ENCODE measurements around the gene STK31.
"Not testable (repeated sequence)": the region's sequence is repeated elsewhere in the genome, so short reads cannot be mapped to it uniquely, and the experiment has no call there.

STK31 gene

GRCh38 chr7:23742051-23742450 lies 32.0 kb downstream of the STK31 start:
- no peaks in the 10 kb centered on the region for H3K4me1 Mint-ChIP-seq
- H3K36me3 Mint-ChIP-seq, result peaks cover 21% of the 10 kb centered on the region
- peaks cover 20% of the 10 kb centered on the region for H3K9me3 Mint-ChIP-seq
- H3K27ac Mint-ChIP-seq, result no peak overlapping the region
- no peaks in the 10 kb centered on the region for H3K27me3 Mint-ChIP-seq
- DNase-seq (ENCODE audit: low spot score in 2 of 2) (no peak), ATAC-seq (ENCODE audit: low read depth) (no peak)
- no peak overlapping the region for H3K4me3 Mint-ChIP-seq

DNA sequence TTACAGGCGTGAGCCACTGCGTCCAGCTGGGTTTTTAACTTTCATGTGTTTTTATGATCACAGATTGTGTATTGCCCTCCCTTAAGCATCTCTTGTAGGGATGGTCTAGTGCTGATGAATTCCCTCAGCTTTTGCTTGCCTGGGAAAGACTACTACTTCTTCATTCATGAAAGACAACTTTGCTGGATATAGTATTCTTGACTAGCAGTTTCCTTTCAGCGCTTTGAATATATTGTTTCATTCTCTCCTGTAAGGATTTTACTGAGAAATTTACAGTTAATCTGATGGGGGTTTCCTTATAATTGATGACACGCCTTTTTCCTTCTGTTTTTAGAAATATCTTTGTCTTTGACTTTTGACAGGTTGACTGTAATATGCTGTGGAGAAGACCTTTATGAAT lies 33.2 kb downstream of the STK31 start:
- DNase-seq (ENCODE audit: low spot score in 2 of 2), result no peak
- ATAC-seq (ENCODE audit: low read depth), result no peak
- H3K9me3 Mint-ChIP-seq, result peaks cover 23% of the 10 kb centered on the region
- no peak overlapping the region for H3K4me3 Mint-ChIP-seq
- H3K27ac Mint-ChIP-seq, result no peak overlapping the region
- no peaks in the 10 kb centered on the region for H3K4me1 Mint-ChIP-seq
- H3K27me3 Mint-ChIP-seq, result no peaks in the 10 kb centered on the region
- peaks cover 22% of the 10 kb centered on the region for H3K36me3 Mint-ChIP-seq

DNA sequence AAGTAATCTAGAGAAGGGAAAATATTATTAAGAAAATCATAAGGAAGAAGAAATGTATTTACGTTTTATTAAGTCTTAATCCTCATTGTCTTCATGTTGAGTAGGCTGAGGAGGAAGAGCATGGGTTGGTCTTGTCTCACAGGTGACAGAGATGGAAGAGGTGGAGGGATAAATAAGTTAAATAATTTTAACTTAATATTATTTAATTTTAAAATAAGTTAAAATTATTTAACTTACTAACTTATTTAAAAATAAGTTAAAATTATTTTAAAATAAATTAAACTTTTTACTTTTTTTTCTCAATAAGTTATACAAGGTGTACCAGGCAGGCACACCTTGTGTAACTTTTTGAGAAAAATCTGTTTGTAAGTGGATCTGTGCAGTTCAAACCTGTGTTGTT lies 36.6 kb downstream of the STK31 start:
- Mint-ChIP-seq H3K9me3 (peaks cover 23% of the 10 kb centered on the region), H3K27ac (no peak overlapping the region), H3K4me3 (no peak overlapping the region), H3K4me1 (no peaks in the 10 kb centered on the region), H3K27me3 (no peaks in the 10 kb centered on the region), H3K36me3 (peaks cover 21% of the 10 kb centered on the region)
- no peak for DNase-seq (ENCODE audit: low spot score in 2 of 2)
- no peak for ATAC-seq (ENCODE audit: low read depth)

GRCh38 chr7:23751852-23752251 lies 41.8 kb downstream of the STK31 start:
- Mint-ChIP-seq H3K4me3 (no peak overlapping the region), H3K4me1 (no peaks in the 10 kb centered on the region), H3K27ac (no peak overlapping the region), H3K9me3 (peaks cover 3% of the 10 kb centered on the region), H3K27me3 (no peaks in the 10 kb centered on the region), H3K36me3 (peaks cover 22% of the 10 kb centered on the region)
- no peak for DNase-seq (ENCODE audit: low spot score in 2 of 2)
- no peak for ATAC-seq (ENCODE audit: low read depth)

GRCh38 chr7:23758839-23759238 lies 48.8 kb downstream of the STK31 start:
- not testable (repeated sequence) for ATAC-seq (ENCODE audit: low read depth); H3K4me3 Mint-ChIP-seq; H3K27me3 Mint-ChIP-seq; H3K9me3 Mint-ChIP-seq; H3K4me1 Mint-ChIP-seq; DNase-seq (ENCODE audit: low spot score in 2 of 2); H3K27ac Mint-ChIP-seq
- peaks cover 21% of the 10 kb centered on the region for H3K36me3 Mint-ChIP-seq

DNA sequence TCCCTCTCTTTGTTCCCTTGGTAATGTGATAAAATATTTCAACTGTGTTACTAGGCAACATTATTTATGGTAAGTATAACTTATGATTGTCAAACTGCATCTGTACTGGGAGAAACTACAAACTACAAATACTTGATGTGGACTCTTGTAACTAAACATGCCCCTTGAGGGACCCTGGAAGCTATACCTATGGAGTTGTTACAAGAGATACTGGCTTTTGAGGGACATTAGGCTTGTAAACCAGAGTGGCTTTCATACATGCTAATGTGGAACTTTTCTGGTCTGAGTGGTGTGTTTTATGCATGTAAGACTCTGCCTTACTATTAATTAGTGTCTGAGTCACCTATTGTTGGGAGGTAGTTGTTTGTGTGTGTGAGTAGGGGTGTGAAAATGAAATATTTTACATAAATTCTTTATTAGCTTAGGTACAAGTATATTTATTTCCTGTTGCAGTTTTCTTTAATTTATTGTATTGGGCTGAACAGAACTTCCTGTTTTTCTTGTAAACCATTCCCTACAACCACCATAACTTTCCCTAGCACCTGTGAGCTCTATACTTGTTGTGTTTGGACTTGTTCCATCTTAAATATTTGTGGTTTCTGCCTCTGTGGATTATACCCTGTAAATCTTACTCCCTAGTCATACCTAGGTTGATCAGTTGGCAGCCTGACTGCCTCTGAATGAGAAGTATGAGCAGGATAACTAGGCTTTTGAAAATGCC lies 49.8 kb downstream of the STK31 start:
- Mint-ChIP-seq H3K27me3 (no peaks in the 10 kb centered on the region), H3K4me3 (no peak overlapping the region), H3K9me3 (no peaks in the 10 kb centered on the region), H3K27ac (no peak overlapping the region), H3K4me1 (peaks cover 5% of the 10 kb centered on the region), H3K36me3 (peaks cover 16% of the 10 kb centered on the region)
- ATAC-seq (ENCODE audit: low read depth), result no peak
- DNase-seq (ENCODE audit: low spot score in 2 of 2), result no peak

DNA sequence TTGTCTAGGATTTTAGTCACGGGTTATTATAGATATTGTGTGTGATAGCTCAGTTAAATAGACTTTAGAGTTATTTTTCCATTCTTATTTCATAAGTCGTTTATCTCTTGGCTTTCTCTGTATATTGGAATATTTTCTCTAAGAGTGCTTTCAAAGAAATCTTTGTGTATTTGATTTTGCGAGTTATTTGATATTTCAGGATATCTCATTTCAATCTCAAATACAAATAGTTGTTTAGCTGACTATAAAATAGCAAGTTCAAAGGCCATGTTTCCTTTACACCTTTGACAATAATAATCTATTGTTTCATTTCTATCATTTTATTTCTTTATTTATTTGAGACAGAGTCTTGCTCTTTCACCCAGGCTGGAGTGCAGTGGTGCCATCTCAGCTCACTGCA lies 55.9 kb downstream of the STK31 start:
- DNase-seq (ENCODE audit: low spot score in 2 of 2), result no peak
- no peaks in the 10 kb centered on the region for H3K9me3 Mint-ChIP-seq
- H3K27me3 Mint-ChIP-seq, result no peaks in the 10 kb centered on the region
- no peak overlapping the region for H3K27ac Mint-ChIP-seq
- H3K36me3 Mint-ChIP-seq, result no peaks in the 10 kb centered on the region
- no peak overlapping the region for H3K4me3 Mint-ChIP-seq
- no peaks in the 10 kb centered on the region for H3K4me1 Mint-ChIP-seq
- ATAC-seq (ENCODE audit: low read depth), result no peak

- Mint-ChIP-seq H3K36me3 (no peaks in the 10 kb centered on the region), H3K4me3 (no peak overlapping the region), H3K27ac (no peak overlapping the region), H3K4me1 (no peaks in the 10 kb centered on the region), H3K27me3 (no peaks in the 10 kb centered on the region), H3K9me3 (no peaks in the 10 kb centered on the region)
- ATAC-seq (ENCODE audit: low read depth) (no peak), DNase-seq (ENCODE audit: low spot score in 2 of 2) (no peak)
These were observed 57.5 kb downstream of the STK31 start for GRCh38 chr7:23767514-23767913.

GRCh38 chr7:23768022-23768421 lies 58.0 kb downstream of the STK31 start:
- ATAC-seq (ENCODE audit: low read depth), result no peak
- Mint-ChIP-seq H3K4me1 (no peaks in the 10 kb centered on the region), H3K27ac (no peak overlapping the region), H3K9me3 (no peaks in the 10 kb centered on the region), H3K36me3 (no peaks in the 10 kb centered on the region), H3K27me3 (no peaks in the 10 kb centered on the region), H3K4me3 (no peak overlapping the region)
- no peak for DNase-seq (ENCODE audit: low spot score in 2 of 2)

GRCh38 chr7:23779185-23779800 lies 69.3 kb downstream of the STK31 start:
- H3K36me3 Mint-ChIP-seq, H3K4me1 Mint-ChIP-seq, H3K9me3 Mint-ChIP-seq: not testable (repeated sequence)

DNA sequence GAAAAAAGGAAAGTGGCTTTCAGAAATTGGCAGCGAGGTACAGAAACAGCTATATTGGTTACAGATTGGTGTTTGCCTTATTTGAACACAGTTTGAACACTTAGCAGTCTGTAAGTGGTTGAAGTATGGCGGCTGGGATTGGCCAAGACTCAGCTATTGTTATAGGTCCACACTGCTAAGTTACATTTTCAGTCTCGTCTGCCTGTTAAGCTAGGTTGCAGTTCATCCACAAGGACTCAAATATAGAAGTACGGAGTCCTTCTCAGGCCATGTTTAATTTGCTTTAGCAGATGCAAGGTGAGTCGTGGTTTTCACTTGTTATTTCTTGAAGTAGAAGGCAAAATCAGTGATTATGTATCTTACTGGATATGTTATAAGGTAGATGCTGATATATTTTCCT lies 73.1 kb downstream of the STK31 start:
- no peak for DNase-seq (ENCODE audit: low spot score in 2 of 2)
- H3K4me1 Mint-ChIP-seq, result no peaks in the 10 kb centered on the region
- H3K36me3 Mint-ChIP-seq, result no peaks in the 10 kb centered on the region
- H3K4me3 Mint-ChIP-seq, result no peak overlapping the region
- no peak for ATAC-seq (ENCODE audit: low read depth)
- no peak overlapping the region for H3K27ac Mint-ChIP-seq
- no peaks in the 10 kb centered on the region for H3K9me3 Mint-ChIP-seq
- no peaks in the 10 kb centered on the region for H3K27me3 Mint-ChIP-seq

More at GRCh38 chr7:23779185-23779800, 69.3 kb downstream of the STK31 start:
- H3K4me3 Mint-ChIP-seq; ATAC-seq (ENCODE audit: low read depth); H3K27ac Mint-ChIP-seq; H3K27me3 Mint-ChIP-seq; DNase-seq (ENCODE audit: low spot score in 2 of 2): not testable (repeated sequence)

GRCh38 chr7:23787272-23787671 lies 77.3 kb downstream of the STK31 start:
- Mint-ChIP-seq H3K4me1 (no peaks in the 10 kb centered on the region), H3K27ac (no peak overlapping the region), H3K4me3 (no peak overlapping the region), H3K9me3 (no peaks in the 10 kb centered on the region), H3K36me3 (peaks cover 5% of the 10 kb centered on the region), H3K27me3 (no peaks in the 10 kb centered on the region)
- ATAC-seq (ENCODE audit: low read depth) (no peak), DNase-seq (ENCODE audit: low spot score in 2 of 2) (no peak)

GRCh38 chr7:23788843-23789242 lies 78.8 kb downstream of the STK31 start:
- no peaks in the 10 kb centered on the region for H3K4me1 Mint-ChIP-seq
- H3K9me3 Mint-ChIP-seq, result peaks cover 3% of the 10 kb centered on the region
- no peaks in the 10 kb centered on the region for H3K27me3 Mint-ChIP-seq
- ATAC-seq (ENCODE audit: low read depth) (no peak), DNase-seq (ENCODE audit: low spot score in 2 of 2) (no peak)
- peaks cover 5% of the 10 kb centered on the region for H3K36me3 Mint-ChIP-seq
- H3K4me3 Mint-ChIP-seq, result no peak overlapping the region
- H3K27ac Mint-ChIP-seq, result no peak overlapping the region

DNA sequence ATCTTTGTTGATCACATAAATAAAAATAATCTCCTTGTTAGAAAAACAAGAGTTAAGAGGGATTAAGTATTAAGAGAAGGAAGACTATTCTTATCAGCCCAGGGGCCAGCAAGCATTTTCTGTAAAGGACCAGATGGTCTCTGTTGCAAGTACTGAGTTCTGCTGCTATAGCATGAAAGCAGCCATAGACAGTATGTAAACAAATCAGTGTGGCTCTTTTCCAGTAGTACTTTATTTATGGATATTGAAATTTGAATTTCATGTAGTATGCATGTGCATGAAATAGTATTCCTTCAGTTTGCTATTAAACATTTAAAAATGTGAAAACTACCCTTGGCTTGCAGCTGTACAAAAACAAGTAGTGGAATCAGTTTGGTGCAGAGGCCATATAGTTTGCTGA lies 81.7 kb downstream of the STK31 start:
- Mint-ChIP-seq H3K4me1 (no peaks in the 10 kb centered on the region), H3K27ac (no peak overlapping the region), H3K27me3 (no peaks in the 10 kb centered on the region), H3K36me3 (peaks cover 13% of the 10 kb centered on the region), H3K4me3 (no peak overlapping the region), H3K9me3 (peaks cover 14% of the 10 kb centered on the region)
- DNase-seq (ENCODE audit: low spot score in 2 of 2) (no peak), ATAC-seq (ENCODE audit: low read depth) (no peak)

All from memory B cell (primary cell).